MCF 10A (cell line): Measurements from ENCODE around the gene ISM1. TPM values are rescaled to one million over a fixed set of nuclear protein-coding genes. Genes with fewer than 3 reads are reported as not detected.
A peak's percentile ranks its signal among the peaks of the same experiment; 100 is the strongest.

Source experiments
- BruUV-seq: library from RNA; stranded (reverse); fragments of 400-500 nt; replicated peaks from 2 replicates; lab custom pipeline; 2021; lab: Mats Ljungman, UMichigan
- CTCF ChIA-PET: fragments of 300-600 bp; sonication (Branson Sonifier 250); formaldehyde crosslinking; extraction: SDS; loops from one replicate; lab custom pipeline; 2021; ENCODE audit warnings: antibody characterized with exemption, inconsistent platforms; lab: Yijun Ruan, JAX
- POLR2A ChIA-PET: fragments of 300-600, 350-650 bp; sonication (Branson Sonifier 250); formaldehyde crosslinking; extraction: SDS; loops from one replicate; lab custom pipeline; 2020; ENCODE audit warnings: antibody characterized with exemption, inconsistent platforms; lab: Yijun Ruan, JAX
- DNase-seq: peaks from one replicate; pipeline ENCODE4 v3.0.0-alpha.2; 2018; ENCODE audit not compliant: unreplicated experiment
- H3K27ac Mint-ChIP-seq: one replicate; pipeline ENCODE4 v1.8.0; 2022; ENCODE audit warnings: mild to moderate bottlenecking, low read depth, mixed read lengths; ENCODE audit not compliant: unreplicated experiment
- H3K27me3 Mint-ChIP-seq: one replicate; pipeline ENCODE4 v1.8.0; 2022; ENCODE audit warnings: mixed read lengths; ENCODE audit not compliant: insufficient read depth, unreplicated experiment
- H3K36me3 Mint-ChIP-seq: one replicate; pipeline ENCODE4 v1.8.0; 2022; ENCODE audit warnings: mild to moderate bottlenecking, moderate library complexity, mixed read lengths; ENCODE audit not compliant: insufficient read depth, unreplicated experiment
- H3K4me1 Mint-ChIP-seq: one replicate; pipeline ENCODE4 v1.8.0; 2022; ENCODE audit warnings: mixed read lengths; ENCODE audit not compliant: insufficient read depth, unreplicated experiment
- H3K4me3 Mint-ChIP-seq: one replicate; pipeline ENCODE4 v1.8.0; 2022; ENCODE audit warnings: mild to moderate bottlenecking, moderate library complexity, mixed read lengths; ENCODE audit not compliant: unreplicated experiment
- H3K9me3 Mint-ChIP-seq: one replicate; pipeline ENCODE4 v1.8.0; 2022; ENCODE audit warnings: mixed read lengths; ENCODE audit not compliant: unreplicated experiment
- intact Hi-C: fragments of 100-400 bp; cut with micrococcal nuclease; formaldehyde crosslinking; loops from 2 replicates; pipeline ENCODE4 v1.14.1; 2022
- total RNA-seq: library from RNA; stranded (reverse); gene quantifications from 2 replicates; pipeline ENCODE4 v1.2.3, GENCODE V29; 2022
- TF ChIP-seq, protein P1 (sequence below): fragments of 200-600 bp; IDR thresholded peaks from one replicate; pipeline ENCODE4 v1.8.0; 2022; ENCODE audit warnings: antibody characterized with exemption, mild to moderate bottlenecking; ENCODE audit not compliant: unreplicated experiment

The ISM1 gene
- total RNA-seq, 1 experiment from 2014 or later: 1.0 TPM

DNA sequence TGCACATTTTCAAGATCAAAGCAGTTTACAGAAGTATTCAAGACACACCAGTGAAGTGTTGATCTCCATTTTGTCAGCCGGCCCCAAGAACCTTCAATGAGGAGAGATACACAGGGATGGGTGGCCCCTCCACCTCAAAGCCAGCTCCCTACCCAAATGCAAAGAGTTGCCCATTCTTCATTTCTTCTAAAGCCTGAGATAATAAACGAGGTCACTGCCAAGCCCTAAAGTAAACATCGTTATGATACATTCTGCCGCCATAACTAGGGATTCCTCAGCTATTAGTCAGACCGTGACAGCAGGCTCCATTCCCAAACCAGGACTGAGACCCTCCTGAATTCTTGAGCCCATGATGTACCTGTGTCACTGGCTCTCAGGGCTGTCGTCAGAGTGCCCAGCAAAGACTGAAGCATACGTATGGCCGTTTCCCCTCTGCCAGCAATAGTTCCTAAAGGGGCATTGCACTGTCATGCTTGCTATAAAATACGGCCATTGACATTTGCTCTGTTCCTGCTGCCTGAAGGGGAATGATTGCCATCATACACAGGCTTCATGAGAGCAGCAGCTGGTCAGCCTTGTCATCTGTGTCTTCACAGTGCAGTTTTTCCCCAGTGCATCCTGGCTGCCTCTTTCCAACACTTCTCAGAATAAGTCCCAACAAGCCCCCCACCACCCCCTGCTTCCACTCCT, 41.7 kb downstream of the ISM1 start:
- Mint-ChIP-seq H3K36me3 (no peaks in the 10 kb centered on the region), H3K27ac (no peak overlapping the region), H3K27me3 (no peaks in the 10 kb centered on the region), H3K4me3 (no peak overlapping the region), H3K4me1 (peaks cover 9% of the 10 kb centered on the region), H3K9me3 (no peaks in the 10 kb centered on the region)
- ChIA-PET CTCF (interaction anchor here (0.5 to 3.9 kb wide), 12 partner anchors 8 to 316 kb away, joined by 3 to 31 read pairs (median 4); no protein-coding TSS in a partner anchor), POLR2A (interaction anchor here (0.6 to 1.3 kb wide), 2 partner anchors 9 to 95 kb away, joined by 4 read pairs; no protein-coding TSS in a partner anchor)
- intact Hi-C loops: loop anchor here (1.0 to 10.0 kb wide), 2 partner anchors 144 to 288 kb away; no protein-coding TSS in a partner anchor
- TF ChIP-seq, protein P1, sequence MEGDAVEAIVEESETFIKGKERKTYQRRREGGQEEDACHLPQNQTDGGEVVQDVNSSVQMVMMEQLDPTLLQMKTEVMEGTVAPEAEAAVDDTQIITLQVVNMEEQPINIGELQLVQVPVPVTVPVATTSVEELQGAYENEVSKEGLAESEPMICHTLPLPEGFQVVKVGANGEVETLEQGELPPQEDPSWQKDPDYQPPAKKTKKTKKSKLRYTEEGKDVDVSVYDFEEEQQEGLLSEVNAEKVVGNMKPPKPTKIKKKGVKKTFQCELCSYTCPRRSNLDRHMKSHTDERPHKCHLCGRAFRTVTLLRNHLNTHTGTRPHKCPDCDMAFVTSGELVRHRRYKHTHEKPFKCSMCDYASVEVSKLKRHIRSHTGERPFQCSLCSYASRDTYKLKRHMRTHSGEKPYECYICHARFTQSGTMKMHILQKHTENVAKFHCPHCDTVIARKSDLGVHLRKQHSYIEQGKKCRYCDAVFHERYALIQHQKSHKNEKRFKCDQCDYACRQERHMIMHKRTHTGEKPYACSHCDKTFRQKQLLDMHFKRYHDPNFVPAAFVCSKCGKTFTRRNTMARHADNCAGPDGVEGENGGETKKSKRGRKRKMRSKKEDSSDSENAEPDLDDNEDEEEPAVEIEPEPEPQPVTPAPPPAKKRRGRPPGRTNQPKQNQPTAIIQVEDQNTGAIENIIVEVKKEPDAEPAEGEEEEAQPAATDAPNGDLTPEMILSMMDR: no peak
- BruUV-seq: no TSS peak
- DNase-seq: peak; percentile 18

DNA sequence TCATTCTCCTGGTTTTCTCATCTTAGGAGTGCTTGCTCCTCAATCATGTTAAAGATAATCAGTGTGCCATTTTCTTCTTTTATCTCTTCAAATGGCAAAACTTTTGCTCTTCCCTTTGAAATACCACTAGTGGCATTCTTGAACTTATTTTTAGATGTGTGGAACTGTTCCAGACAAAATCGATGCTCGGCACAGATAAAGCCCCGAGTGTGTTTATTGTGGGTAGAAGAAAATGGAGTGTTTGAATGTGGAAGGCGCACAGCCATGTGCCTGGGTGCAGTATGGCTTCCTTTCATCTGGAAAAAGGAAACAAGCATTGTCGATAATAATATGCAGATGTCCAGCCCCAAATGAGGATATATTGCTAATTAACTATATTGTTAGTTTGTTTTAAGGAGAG, 42.4 kb downstream of the ISM1 start:
- Mint-ChIP-seq H3K4me1 (peaks cover 16% of the 10 kb centered on the region), H3K4me3 (no peak overlapping the region), H3K27ac (no peak overlapping the region), H3K36me3 (no peaks in the 10 kb centered on the region), H3K27me3 (no peaks in the 10 kb centered on the region), H3K9me3 (no peaks in the 10 kb centered on the region)
- BruUV-seq: no TSS peak
- intact Hi-C loops: loop anchor here (10.0 kb wide), 1 partner anchor 289 kb away; no protein-coding TSS in a partner anchor
- POLR2A ChIA-PET: no interaction called here
- CTCF ChIA-PET: interaction anchor here (3.8 kb wide), 1 partner anchor 14 kb away, joined by 31 read pairs; no protein-coding TSS in a partner anchor
- TF ChIP-seq, protein P1: no peak
- DNase-seq: no peak

DNA sequence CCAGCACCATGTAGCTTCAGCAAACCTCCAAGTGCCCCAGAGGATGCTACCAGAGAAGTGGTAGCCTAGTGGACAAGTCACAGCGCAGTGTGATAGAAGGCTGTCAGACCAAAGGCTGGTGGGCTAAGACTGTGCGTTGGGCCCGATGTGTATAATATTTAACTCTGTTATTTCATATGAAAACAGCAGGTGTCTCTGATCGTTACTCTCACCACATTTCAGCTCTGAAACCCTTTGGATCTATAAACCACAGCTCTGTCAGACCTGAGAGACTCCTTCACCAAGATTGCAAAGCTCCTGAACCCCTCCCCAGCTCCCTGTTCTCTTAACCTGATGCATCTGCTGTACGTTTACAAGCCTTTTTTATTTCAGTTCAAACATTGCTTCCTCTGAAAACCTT, 43.8 kb downstream of the ISM1 start:
- H3K4me3 Mint-ChIP-seq: no peak overlapping the region
- no peaks in the 10 kb centered on the region for H3K27me3 Mint-ChIP-seq
- TF ChIP-seq, protein P1: no peak
- POLR2A ChIA-PET: no interaction called here
- DNase-seq: no peak
- no peak overlapping the region for H3K27ac Mint-ChIP-seq
- peaks cover 16% of the 10 kb centered on the region for H3K4me1 Mint-ChIP-seq
- CTCF ChIA-PET: interaction anchor here (1.0 to 2.1 kb wide), 4 partner anchors 15 to 145 kb away, joined by 3 to 15 read pairs (median 6); no protein-coding TSS in a partner anchor
- no peaks in the 10 kb centered on the region for H3K9me3 Mint-ChIP-seq
- no TSS peak for BruUV-seq
- H3K36me3 Mint-ChIP-seq: no peaks in the 10 kb centered on the region
- intact Hi-C loops: loop anchor here (10.0 kb wide), 1 partner anchor 290 kb away; no protein-coding TSS in a partner anchor

DNA sequence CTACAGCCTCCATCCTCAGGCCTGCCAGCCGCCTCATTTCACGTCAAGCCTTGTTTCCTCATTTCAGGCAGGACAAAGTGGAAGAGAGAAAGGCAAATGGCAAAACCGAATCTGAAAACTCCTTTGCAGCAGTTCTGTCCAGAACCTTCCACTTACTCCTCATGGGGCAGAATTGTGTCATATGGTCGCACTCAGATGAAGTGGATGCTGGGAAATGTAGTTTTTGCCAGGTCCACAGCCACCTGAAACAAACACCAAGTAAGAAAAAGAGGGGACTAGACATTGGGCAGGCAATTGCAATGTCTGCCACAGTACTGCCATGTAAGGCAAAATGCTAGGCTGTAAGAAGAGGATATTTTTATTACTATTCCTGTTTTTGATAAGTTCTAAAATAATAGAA, 44.9 kb downstream of the ISM1 start:
- CTCF ChIA-PET: interaction anchor here (0.6 to 2.1 kb wide), 5 partner anchors 11 to 97 kb away, joined by 3 to 15 read pairs (median 3); no protein-coding TSS in a partner anchor
- H3K27ac Mint-ChIP-seq: no peak overlapping the region

More for the DNA sequence above, 44.9 kb downstream of the ISM1 start:
- BruUV-seq: no TSS peak
- Mint-ChIP-seq H3K9me3 (no peaks in the 10 kb centered on the region), H3K4me3 (no peak overlapping the region), H3K4me1 (peaks cover 16% of the 10 kb centered on the region), H3K27me3 (no peaks in the 10 kb centered on the region), H3K36me3 (no peaks in the 10 kb centered on the region)
- no peak for DNase-seq
- POLR2A ChIA-PET: interaction anchor here (0.5 to 1.0 kb wide), 2 partner anchors 21 to 367 kb away, joined by 3 to 4 read pairs; no protein-coding TSS in a partner anchor
- TF ChIP-seq, protein P1: no peak
- intact Hi-C loops: loop anchor here (10.0 kb wide), 1 partner anchor 291 kb away; no protein-coding TSS in a partner anchor
